HCT116 (cell line): ENCODE results near the gene HGFAC.

Source experiments
- CEBPB ChIP-seq: IDR thresholded peaks from 2 replicates; pipeline ENCODE4 v1.6.1; 2012; ENCODE audit warnings: low read depth
- ELF1 ChIP-seq: IDR thresholded peaks from 2 replicates; pipeline ENCODE4 v1.6.1; 2012; ENCODE audit warnings: low read depth, borderline replicate concordance
- EZH2 ChIP-seq: fragments of 200-600 bp; sonication (generic); IDR thresholded peaks from 2 replicates; pipeline ENCODE4 v1.6.1; 2017; ENCODE audit warnings: antibody characterized with exemption, mixed run types
- POLR2A ChIP-seq: IDR thresholded peaks from 2 replicates; pipeline ENCODE4 v1.7.0; 2011; ENCODE audit warnings: borderline replicate concordance; ENCODE audit not compliant: insufficient read depth, insufficient read length; ENCODE audit errors: extremely low read depth
- YY1 ChIP-seq: IDR thresholded peaks from 2 replicates; pipeline ENCODE4 v1.6.1; 2011; ENCODE audit warnings: low read length, low read depth, moderate library complexity, mild to moderate bottlenecking; ENCODE audit not compliant: insufficient replicate concordance; ENCODE audit errors: extremely low read depth
- ZNF274 ChIP-seq: fragments of 200-500 bp; sonication (Bioruptor generic); IDR thresholded peaks from 2 replicates; pipeline ENCODE4 v1.6.1; 2014; ENCODE audit warnings: mild to moderate bottlenecking, low read depth, low read length, inconsistent platforms
- TF ChIP-seq, protein P1 (sequence below), 3 experiments: fragments of 200-600 bp in 1 of 3; sonication (generic) in 1 of 3; IDR thresholded peaks in 2 of 3; conservative IDR thresholded peaks in 1 of 3; 2 replicates each; pipeline ENCODE4 v1.5.1; 2012 to 2017; ENCODE audit warnings: low read depth in 2 of 3, low read length in 2 of 3, antibody characterized with exemption in 1 of 3, borderline replicate concordance in 1 of 3, control low read depth in 1 of 3, mild to moderate bottlenecking in 1 of 3, mixed read lengths in 1 of 3, mixed run types in 1 of 3, moderate library complexity in 1 of 3; ENCODE audit not compliant: insufficient read depth in 1 of 3
- TF ChIP-seq, protein P2 (sequence below): IDR thresholded peaks from 2 replicates; pipeline ENCODE4 v1.6.1; 2012

DNA sequence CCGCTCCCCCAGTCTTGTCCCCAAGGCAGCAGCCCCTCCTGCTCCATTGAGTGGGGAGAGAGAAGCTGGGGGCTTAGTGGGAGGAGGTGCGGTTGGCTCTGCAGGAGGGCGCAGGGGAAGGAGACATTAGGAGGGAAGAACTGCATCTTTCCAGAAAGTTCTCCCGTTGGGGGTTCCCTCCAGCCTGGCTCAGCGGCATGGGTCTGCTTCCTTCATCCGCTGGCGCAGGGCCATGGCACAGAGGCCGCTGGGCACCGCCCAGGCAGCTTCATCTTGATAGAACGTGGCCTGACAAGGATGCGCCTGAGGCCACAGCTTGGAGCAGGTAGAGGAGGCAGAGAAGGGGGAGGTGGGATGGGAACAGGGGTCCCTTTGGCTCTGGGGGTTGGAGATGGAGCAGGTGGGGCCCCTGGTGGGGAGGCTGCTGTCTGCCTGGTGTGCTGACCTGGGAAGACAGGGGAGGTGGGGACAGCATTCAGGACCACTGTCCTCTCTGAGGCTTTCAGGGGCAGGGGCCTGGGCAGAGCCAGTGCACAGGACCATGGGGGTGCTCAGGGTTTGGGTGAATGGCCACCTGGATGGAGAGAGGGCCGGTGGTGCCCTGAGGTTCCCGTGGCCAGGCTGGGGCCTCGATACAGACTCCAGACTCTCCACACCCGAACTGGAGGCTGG, 33.4 kb downstream of the HGFAC start:
- no peak for TF ChIP-seq YY1
- TF ChIP-seq, protein P1, sequence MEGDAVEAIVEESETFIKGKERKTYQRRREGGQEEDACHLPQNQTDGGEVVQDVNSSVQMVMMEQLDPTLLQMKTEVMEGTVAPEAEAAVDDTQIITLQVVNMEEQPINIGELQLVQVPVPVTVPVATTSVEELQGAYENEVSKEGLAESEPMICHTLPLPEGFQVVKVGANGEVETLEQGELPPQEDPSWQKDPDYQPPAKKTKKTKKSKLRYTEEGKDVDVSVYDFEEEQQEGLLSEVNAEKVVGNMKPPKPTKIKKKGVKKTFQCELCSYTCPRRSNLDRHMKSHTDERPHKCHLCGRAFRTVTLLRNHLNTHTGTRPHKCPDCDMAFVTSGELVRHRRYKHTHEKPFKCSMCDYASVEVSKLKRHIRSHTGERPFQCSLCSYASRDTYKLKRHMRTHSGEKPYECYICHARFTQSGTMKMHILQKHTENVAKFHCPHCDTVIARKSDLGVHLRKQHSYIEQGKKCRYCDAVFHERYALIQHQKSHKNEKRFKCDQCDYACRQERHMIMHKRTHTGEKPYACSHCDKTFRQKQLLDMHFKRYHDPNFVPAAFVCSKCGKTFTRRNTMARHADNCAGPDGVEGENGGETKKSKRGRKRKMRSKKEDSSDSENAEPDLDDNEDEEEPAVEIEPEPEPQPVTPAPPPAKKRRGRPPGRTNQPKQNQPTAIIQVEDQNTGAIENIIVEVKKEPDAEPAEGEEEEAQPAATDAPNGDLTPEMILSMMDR (IDR thresholded peaks at IDR 0.05 in 2 of 3, conservative IDR thresholded peaks at IDR 0.05 in 1 of 3; ENCODE audit: borderline replicate concordance in 1 of 3, insufficient read depth in 1 of 3, low read depth in 2 of 3, low read length in 2 of 3) = no peak
- no peak for TF ChIP-seq ZNF274
- TF ChIP-seq EZH2 = no peak
- TF ChIP-seq ELF1 = no peak
- TF ChIP-seq, protein P2, sequence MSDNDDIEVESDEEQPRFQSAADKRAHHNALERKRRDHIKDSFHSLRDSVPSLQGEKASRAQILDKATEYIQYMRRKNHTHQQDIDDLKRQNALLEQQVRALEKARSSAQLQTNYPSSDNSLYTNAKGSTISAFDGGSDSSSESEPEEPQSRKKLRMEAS = no peak
- TF ChIP-seq POLR2A = no peak
- no peak for TF ChIP-seq CEBPB
